Esophagus muscularis mucosa (tissue), 4 donors: ENCODE data around the gene PLEKHA7. TPM values are rescaled to one million over a fixed set of nuclear protein-coding genes. Genes with fewer than 3 reads are reported as not detected.
A peak's percentile ranks its signal among the peaks of the same experiment; 100 is the strongest.

Experiments used
- DNase-seq: peaks from one replicate; pipeline ENCODE4 v3.0.0-alpha.2; 2017; ENCODE audit errors: extremely low spot score
- H3K27ac ChIP-seq, 4 donors: fragments of 200-600 bp; sonication (generic); replicated peaks in 1 of 4; 1 replicate in 3 of 4; 2 replicates in 1 of 4; pipeline ENCODE4 v1.5.1; 2016 to 2019; ENCODE audit warnings: mild to moderate bottlenecking in 1 of 4
- H3K27me3 ChIP-seq, 4 donors: fragments of 200-600 bp; sonication (generic); one replicate each; pipeline versions ENCODE4 v1.5.1 to v1.6.0; 2016 to 2019
- H3K36me3 ChIP-seq, 4 donors: fragments of 200-600 bp; sonication (generic); one replicate each; pipeline ENCODE4 v1.5.1; 2016 to 2019
- H3K4me1 ChIP-seq, 4 donors: fragments of 200-600 bp; sonication (generic); one replicate each; pipeline ENCODE4 v1.5.1; 2016 to 2019
- H3K4me3 ChIP-seq, 4 donors: fragments of 200-600 bp; sonication (generic); 1 replicate in 2 of 4; 2 replicates in 2 of 4; pipeline ENCODE4 v1.5.1; 2016 to 2019; ENCODE audit warnings: mild to moderate bottlenecking in 4 of 4, moderate library complexity in 1 of 4
- H3K9me3 ChIP-seq, 4 donors: fragments of 200-600 bp; sonication (generic); 1 replicate in 3 of 4; 2 replicates in 1 of 4; pipeline ENCODE4 v1.5.1; 2016 to 2019
- EP300 ChIP-seq: sonication (generic); formaldehyde crosslinking; IDR thresholded peaks from one replicate; pipeline ENCODE4 v1.6.1; 2017; ENCODE audit warnings: antibody characterized with exemption
- POLR2A ChIP-seq: fragments of 450-650 bp; IDR thresholded peaks from one replicate; pipeline ENCODE4 v1.6.1; 2017; ENCODE audit warnings: antibody characterized with exemption, moderate library complexity, mild to moderate bottlenecking, low read depth
- POLR2AphosphoS5 ChIP-seq, 2 donors: sonication (generic); formaldehyde crosslinking; IDR thresholded peaks; one replicate each; pipeline ENCODE4 v1.6.1; 2017; ENCODE audit warnings: antibody characterized with exemption in 2 of 2
- WGBS: methylation state at CpG from one replicate; pipeline ENCODE4 v1.1.5; 2018; 5-methylcytosine and 5-hydroxymethylcytosine counted together
- intact Hi-C: fragments of 100-400 bp; cut with DNase I; formaldehyde crosslinking; loops from one replicate; pipeline ENCODE4 v1.15.1; 2023
- total RNA-seq, 4 donors: library from RNA; depleted of rRNA; stranded (reverse); fragments of >200 nt; gene quantifications; one replicate each; pipeline versions ENCODE4 v1.1.0 to v1.2.1, GENCODE V29; 2016
- TF ChIP-seq, protein P1 (sequence below), 3 experiments: fragments of 200-600 bp in 2 of 3; fragments of 450-650 bp in 1 of 3; sonication (generic) in 2 of 3; IDR thresholded peaks; one replicate each; pipeline ENCODE4 v1.5.1; 2017 to 2019; ENCODE audit warnings: antibody characterized with exemption in 3 of 3, mild to moderate bottlenecking in 2 of 3, moderate library complexity in 1 of 3

The PLEKHA7 gene
- total RNA-seq, 4 donors from 2014 or later: 5.8 to 9.1 (median 7.7) TPM

GRCh38 chr11:17013548-17014320, 480 bp downstream of the PLEKHA7 start:
- 0% methylated on average over 4 of the region's 85 CpGs for WGBS
- TF ChIP-seq, protein P1, sequence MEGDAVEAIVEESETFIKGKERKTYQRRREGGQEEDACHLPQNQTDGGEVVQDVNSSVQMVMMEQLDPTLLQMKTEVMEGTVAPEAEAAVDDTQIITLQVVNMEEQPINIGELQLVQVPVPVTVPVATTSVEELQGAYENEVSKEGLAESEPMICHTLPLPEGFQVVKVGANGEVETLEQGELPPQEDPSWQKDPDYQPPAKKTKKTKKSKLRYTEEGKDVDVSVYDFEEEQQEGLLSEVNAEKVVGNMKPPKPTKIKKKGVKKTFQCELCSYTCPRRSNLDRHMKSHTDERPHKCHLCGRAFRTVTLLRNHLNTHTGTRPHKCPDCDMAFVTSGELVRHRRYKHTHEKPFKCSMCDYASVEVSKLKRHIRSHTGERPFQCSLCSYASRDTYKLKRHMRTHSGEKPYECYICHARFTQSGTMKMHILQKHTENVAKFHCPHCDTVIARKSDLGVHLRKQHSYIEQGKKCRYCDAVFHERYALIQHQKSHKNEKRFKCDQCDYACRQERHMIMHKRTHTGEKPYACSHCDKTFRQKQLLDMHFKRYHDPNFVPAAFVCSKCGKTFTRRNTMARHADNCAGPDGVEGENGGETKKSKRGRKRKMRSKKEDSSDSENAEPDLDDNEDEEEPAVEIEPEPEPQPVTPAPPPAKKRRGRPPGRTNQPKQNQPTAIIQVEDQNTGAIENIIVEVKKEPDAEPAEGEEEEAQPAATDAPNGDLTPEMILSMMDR (IDR thresholded peaks at IDR 0.05): no peak
- TF ChIP-seq EP300 (no peak), POLR2AphosphoS5 (IDR thresholded peaks at IDR 0.05) (no peak), POLR2A (no peak)

DNA sequence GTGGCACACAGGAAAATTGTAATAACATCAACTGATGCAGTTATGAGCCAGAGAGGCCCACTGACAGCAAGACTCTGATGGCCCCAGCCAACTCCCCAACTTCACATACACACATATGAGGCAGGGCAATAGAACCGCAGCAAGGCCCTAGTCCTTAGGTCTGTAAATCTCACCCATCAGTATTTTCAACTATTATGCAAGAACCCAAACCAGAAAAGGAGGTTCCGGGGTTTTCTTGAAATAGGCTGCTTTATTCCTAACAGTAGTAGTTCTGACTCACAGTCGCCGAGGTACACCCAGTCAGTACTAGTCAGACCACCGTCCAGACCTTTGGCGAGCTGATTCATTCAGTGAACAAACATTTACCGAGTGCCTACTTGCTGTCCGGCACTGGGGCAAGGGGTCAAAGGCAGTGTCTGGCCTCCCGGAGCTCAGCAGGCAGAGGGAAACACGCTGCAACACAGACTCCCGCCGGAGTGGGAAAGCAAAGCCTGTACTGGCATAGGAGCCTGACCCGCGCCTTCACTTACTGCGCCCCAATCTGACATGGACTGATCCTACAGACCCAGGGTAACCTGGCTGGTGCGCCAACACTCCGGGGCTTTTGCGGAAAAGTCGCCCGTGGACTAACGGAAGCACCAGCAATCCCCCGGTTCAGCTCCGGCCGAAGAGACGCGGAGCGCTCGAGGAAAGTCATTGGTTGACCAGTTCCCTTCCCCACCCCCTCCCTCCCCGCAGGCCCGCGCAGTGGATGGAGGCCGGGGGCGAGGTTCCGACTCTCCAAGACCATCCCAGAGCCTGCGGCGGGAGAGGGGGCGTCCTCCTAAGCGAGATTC, 1.3 kb downstream of the PLEKHA7 start:
- intact Hi-C loops: loop anchor here (5.0 kb wide), 1 partner anchor 66 kb away; no protein-coding TSS in a partner anchor
- DNase-seq: no peak
- Histone ChIP-seq H3K27me3 (peaks cover 0 to 18% (median 2%) of the 10 kb centered on the region in 4 donors), H3K4me1 (peaks cover 0 to 25% (median 22%) of the 10 kb centered on the region in 4 donors), H3K9me3 (no peaks in the 10 kb centered on the region), H3K27ac (peak overlapping the region; percentile 56 to 70 (median 60)), H3K36me3 (no peaks in the 10 kb centered on the region), H3K4me3 (peak overlapping the region; percentile 76 to 88 (median 81))
- WGBS: 39% methylated on average over 15 of the region's 38 CpGs
- TF ChIP-seq EP300 (no peak), POLR2A (no peak), POLR2AphosphoS5 (IDR thresholded peaks at IDR 0.05) (no peak)
- TF ChIP-seq, protein P1 (IDR thresholded peaks at IDR 0.05): no peak

More at GRCh38 chr11:17013548-17014320, 480 bp downstream of the PLEKHA7 start:
- Histone ChIP-seq H3K9me3 (no peaks in the 10 kb centered on the region), H3K4me1 (peaks cover 0 to 25% (median 22%) of the 10 kb centered on the region in 4 donors), H3K27me3 (peaks cover 0 to 18% (median 2%) of the 10 kb centered on the region in 4 donors), H3K4me3 (peak overlapping the region; percentile 76 to 88 (median 81)), H3K36me3 (no peaks in the 10 kb centered on the region), H3K27ac (peak overlapping the region; percentile 56 to 70 (median 60))
- intact Hi-C loops: loop anchor here (5.0 kb wide), 1 partner anchor 66 kb away; no protein-coding TSS in a partner anchor
- DNase-seq: no peak

- Histone ChIP-seq H3K4me1 (peaks cover 0 to 25% (median 22%) of the 10 kb centered on the region in 4 donors), H3K36me3 (no peaks in the 10 kb centered on the region), H3K9me3 (no peaks in the 10 kb centered on the region), H3K27ac (no peak overlapping the region), H3K27me3 (peaks cover 0 to 18% (median 2%) of the 10 kb centered on the region in 4 donors), H3K4me3 (no peak overlapping the region)
- TF ChIP-seq, protein P1 (IDR thresholded peaks at IDR 0.05): no peak
- no peak for TF ChIP-seq POLR2AphosphoS5 (IDR thresholded peaks at IDR 0.05)
- no peak for TF ChIP-seq EP300
- no peak for TF ChIP-seq POLR2A
- intact Hi-C loops: loop anchor here (5.0 kb wide), 1 partner anchor 65 kb away; no protein-coding TSS in a partner anchor
- 88% methylated on average over 6 of the region's 6 CpGs for WGBS
- DNase-seq: no peak
These were observed 2.0 kb downstream of the PLEKHA7 start for GRCh38 chr11:17012179-17012578.

GRCh38 chr11:17010851-17011420, 3.3 kb downstream of the PLEKHA7 start:
- Histone ChIP-seq H3K27ac (no peak overlapping the region), H3K27me3 (peaks cover 0 to 18% (median 2%) of the 10 kb centered on the region in 4 donors), H3K36me3 (no peaks in the 10 kb centered on the region), H3K9me3 (no peaks in the 10 kb centered on the region), H3K4me3 (no peak overlapping the region), H3K4me1 (peaks cover 0 to 25% (median 22%) of the 10 kb centered on the region in 4 donors)
- TF ChIP-seq EP300 (no peak), POLR2AphosphoS5 (IDR thresholded peaks at IDR 0.05) (no peak)
- TF ChIP-seq, protein P1 (IDR thresholded peaks at IDR 0.05): no peak
- intact Hi-C loops: loop anchor here (5.0 kb wide), 1 partner anchor 64 kb away; no protein-coding TSS in a partner anchor
- no peak for DNase-seq
- 80% methylated on average over 7 of the region's 8 CpGs for WGBS
